Measurements from ENCODE around the gene TNFSF4.

TNFSF4 gene

GRCh38 chr1:173210716-173211231 is 3.6 kb upstream of the TNFSF4 start:
- no peak for DNase-seq (ENCODE audit: low read depth)

DNA sequence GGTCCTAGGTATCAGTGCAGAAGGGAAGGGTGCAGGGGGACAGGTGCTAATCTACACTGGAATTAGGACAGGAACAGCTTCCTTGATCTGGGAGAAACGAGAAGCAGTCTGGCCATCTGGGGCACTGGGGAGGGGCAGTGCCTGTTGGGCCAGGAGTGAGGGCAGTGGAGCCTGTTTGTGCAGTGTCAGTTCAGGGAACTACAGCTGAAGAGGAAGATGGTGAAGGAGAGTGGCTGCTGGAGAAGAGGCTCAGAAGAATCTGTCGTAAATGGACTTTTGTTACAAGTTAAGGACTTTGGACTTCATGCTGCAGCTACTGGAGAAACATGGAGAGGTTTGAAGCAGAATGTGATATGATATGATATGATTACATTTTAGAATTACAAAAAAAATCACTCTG is 3.2 kb upstream of the TNFSF4 start:
- DNase-seq (ENCODE audit: low read depth): no peak

- DNase-seq (ENCODE audit: low read depth): no peak
Measured at GRCh38 chr1:173208868-173209267, 1.7 kb upstream of the TNFSF4 start.

GRCh38 chr1:173208146-173208545 is 1.0 kb upstream of the TNFSF4 start:
- no peak for DNase-seq (ENCODE audit: low read depth)

- no peak for DNase-seq (ENCODE audit: low read depth)
Measured at GRCh38 chr1:173205146-173206051, 1.7 kb downstream of the TNFSF4 start.

DNA sequence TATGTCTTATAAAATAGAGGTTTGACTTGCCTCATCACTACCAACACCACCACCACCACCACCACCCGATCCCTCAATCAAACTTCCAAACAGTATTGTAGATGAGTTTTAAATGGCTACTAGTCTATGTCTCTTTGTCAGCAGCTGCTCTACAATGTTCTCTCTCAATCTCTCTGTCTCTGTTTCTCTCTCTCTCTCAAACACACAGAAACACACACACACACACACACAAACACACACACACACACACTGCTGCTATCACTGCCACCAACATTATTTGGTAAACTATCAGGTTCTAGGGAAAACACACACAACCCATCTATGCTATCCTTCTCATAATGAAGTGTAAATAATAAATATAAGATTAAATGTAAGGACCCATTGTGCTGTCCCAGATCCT is 2.4 kb downstream of the TNFSF4 start:
- no peak for DNase-seq (ENCODE audit: low read depth)

GRCh38 chr1:173202424-173203145 is 4.5 kb downstream of the TNFSF4 start:
- no peak for DNase-seq (ENCODE audit: low read depth)

- no peak for DNase-seq (ENCODE audit: low read depth)
Measured at GRCh38 chr1:173201969-173202368, 5.2 kb downstream of the TNFSF4 start.

DNA sequence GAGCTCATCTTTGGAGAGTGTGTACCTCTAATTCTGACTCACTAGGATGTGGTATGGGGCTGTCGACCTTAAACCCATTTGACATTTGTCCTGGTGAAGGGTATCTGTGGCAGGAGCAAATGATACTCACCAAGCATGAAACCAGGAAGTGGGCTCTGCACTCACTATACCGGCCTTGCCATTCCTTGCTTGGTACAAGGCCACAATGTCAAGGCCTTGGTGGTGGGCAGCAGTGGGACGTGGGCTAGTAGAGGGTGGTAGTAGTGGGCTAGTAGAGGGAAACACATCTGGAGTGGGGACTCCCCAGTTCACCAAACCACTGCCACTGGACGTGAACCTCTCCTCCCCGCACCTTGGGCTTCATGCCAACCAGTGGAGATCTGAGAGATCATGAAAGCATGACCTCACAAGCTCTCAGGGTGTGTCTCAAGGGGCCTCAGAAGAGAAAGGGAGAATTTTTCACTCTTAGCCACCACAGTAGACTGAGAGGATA is 11.5 kb downstream of the TNFSF4 start:
- DNase-seq (ENCODE audit: low read depth): no peak

DNA sequence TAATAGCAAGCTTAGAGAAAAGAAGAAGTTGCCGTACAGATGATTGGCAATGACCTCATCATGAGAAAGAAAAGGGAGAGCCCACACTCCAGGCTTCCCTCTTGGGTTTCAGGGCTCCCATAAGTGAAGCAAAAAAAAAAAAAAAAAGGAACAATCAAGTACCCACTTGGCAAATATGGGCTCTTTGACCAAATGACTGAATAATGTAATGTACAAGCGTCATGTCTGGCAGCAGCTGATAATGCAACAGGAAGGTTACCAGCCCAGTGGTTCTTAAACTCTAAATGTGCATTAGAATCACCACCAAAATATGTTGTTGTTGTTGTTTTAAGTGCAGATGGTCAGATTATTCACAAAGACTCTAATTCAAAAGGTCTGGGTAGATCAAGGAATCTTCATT is 13.5 kb downstream of the TNFSF4 start:
- DNase-seq (ENCODE audit: low read depth): no peak

DNA sequence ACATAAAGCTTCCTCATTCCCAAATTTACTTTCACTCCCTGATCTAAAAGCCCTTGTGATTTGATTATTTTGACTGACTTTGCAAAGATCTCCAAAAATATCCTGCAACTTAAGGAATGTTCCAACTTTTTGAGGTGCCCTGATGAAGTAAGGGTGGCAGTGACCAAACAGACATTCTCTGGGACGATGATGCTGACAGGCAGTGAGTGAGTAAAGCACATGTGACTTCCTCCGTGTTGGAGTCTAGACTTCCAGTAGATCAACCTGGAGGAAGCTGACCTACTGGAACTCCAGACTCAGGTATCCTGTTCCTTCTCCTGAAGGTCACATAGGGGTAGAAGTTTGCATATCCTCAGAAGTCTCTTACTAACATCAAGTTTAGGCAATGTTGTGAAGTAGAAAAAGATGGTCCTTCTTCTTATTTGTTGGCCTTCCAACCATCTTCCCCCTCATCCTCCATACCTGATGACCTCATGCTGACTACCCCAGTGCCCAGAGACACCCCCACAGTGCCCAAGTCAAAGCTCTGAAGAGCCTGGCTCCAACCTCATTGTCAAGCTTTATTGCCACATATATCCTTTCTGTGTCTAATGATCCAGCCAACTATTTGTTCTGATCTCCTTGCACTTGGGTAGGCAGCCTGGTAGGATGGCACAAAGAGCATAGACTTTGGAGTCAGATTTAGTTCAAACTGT is 16.0 kb downstream of the TNFSF4 start:
- no peak for DNase-seq (ENCODE audit: low read depth)

GRCh38 chr1:173190101-173190936 is 16.8 kb downstream of the TNFSF4 start:
- no peak for DNase-seq (ENCODE audit: low read depth)

DNA sequence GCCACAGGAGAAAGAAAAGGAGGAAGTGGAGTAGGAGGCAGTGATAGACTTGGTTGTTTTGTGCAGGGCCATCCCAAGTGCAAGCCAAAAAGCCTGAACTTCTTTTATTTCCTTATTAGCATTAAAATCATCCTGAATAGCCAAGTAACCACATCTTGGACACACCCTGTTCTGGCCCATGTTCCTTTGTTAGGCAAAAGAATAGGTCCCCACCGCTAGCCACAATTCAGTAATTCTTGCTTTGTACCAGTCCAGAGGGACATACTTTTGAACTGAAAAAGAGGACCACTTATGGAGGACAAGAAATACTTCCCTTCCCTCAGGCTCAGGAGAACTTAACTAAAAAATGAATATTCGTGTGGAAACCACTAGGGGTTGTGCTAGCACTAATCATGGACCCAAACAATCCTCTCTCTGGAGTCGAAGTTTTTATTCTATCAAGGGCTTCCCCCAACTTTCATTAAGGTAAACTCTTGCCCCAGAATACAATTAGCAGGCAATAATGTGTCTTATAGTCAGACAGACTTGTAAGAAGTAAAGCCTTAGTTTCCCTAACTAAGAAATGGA is 19.4 kb downstream of the TNFSF4 start:
- no peak for DNase-seq (ENCODE audit: low read depth)

GRCh38 chr1:173181791-173182190 is 25.3 kb downstream of the TNFSF4 start:
- no peak for DNase-seq (ENCODE audit: low read depth)

DNA sequence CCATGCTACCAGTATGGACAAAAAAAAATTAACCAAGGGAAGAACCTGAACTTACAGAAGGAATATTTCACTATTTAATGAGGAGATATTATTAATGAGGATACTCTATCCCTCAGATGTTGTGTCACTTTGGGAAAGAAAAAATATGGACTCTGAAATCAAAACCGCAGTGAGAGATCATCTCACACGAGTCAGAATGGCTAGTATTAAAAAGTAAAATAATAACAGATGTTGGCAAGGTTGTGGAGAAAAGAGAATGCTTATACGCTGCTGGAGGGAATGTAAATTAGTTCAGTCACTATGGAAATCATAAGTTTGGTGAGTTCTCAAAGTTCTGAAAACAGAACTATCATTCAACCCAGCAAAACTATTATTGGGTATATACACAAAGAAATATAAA is 30.9 kb downstream of the TNFSF4 start:
- no peak for DNase-seq (ENCODE audit: low read depth)

DNA sequence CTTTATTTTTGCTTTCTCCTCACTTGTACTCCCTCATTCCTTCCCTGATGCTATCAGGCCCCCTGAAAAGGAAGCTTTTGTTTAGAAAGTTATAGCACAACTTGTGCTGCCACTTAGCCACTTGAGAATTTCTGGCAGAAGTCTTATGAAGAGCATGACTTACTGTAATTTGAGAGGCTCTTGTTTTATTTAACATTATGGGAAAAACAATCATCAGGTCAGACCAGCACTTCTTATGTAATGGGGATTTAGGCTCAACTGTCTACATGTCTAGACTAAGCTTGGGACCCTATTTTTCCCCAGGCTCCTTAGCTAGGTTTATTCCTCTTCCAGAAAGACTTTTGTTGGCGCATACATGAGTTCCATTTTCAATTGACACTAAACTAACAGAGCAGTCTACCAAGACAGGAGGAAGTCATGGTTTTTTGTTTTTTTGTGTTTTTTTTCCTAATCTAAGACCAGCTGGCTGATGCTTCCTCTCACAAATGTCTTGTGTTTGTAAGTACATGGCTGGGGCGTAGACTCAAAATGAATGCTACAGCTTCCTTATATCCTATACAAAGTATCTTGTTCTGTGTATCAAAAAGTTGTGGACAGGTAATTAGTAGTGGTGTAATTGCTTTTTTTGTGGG is 31.5 kb downstream of the TNFSF4 start:
- DNase-seq (ENCODE audit: low read depth): no peak

- no peak for DNase-seq (ENCODE audit: low read depth)
Measured at GRCh38 chr1:173173388-173173787, 33.7 kb downstream of the TNFSF4 start.

GRCh38 chr1:173171152-173171551 is 36.0 kb downstream of the TNFSF4 start:
- no peak for DNase-seq (ENCODE audit: low read depth)

DNA sequence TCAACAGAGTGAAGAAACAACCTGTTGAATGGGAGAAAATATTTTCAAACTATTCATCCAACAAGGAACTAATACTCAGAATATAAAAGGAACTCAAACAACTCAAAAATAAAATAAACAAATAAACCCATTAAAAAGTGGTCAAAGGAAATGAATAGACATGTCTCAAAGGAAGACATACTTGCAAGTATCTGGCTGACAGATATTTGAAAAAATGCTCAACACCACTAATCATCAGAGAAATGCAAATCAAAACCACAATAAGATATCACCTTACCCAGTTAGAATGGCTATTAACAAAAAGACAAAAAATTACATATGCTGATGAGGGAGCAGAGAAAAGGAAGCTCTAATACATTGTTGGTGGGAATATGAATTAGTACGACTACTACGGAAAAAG is 38.2 kb downstream of the TNFSF4 start:
- no peak for DNase-seq (ENCODE audit: low read depth)

- no peak for DNase-seq (ENCODE audit: low read depth)
Measured at GRCh38 chr1:173164686-173165085, 42.4 kb downstream of the TNFSF4 start.

DNA sequence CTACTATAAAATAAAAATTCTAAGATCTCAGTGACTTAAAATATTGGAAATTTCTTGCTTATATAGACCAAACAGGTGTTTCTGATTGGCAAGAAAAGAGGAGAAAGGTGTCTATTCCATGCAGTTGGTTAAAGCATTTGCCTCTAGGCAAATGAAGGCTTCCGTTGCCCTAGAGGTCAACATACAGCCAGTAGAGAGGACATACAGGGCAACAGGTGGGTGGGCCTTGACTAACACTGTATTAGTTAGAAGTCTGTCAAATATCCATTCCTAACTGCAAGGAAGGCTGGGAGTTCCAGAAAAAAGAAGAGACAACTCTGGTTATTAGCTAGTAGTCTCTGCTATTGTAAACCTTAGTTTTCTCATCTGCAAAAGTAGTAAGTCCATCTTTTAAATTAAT is 43.0 kb downstream of the TNFSF4 start:
- DNase-seq (ENCODE audit: low read depth): no peak
